HEK293 (cell line): ENCODE measurements around the gene NUDT9.
"Not testable (repeated sequence)": the region's sequence is repeated elsewhere in the genome, so short reads cannot be mapped to it uniquely, and the experiment has no call there.

ENCODE experiments used
- CTCF ChIP-seq: fragments of 450-650 bp; formaldehyde crosslinking; IDR thresholded peaks from 2 replicates; pipeline ENCODE4 v1.5.1; 2016; ENCODE audit warnings: missing biosample characterization, missing genetic modification characterization
- SETDB1 ChIP-seq: IDR thresholded peaks from one replicate; pipeline ENCODE4 v1.6.1; 2017; ENCODE audit warnings: mild to moderate bottlenecking, low read length, moderate library complexity, mixed read lengths; ENCODE audit not compliant: insufficient read length
- ZBTB6 ChIP-seq: fragments of 450-650 bp; formaldehyde crosslinking; IDR thresholded peaks from 2 replicates; pipeline ENCODE4 v1.5.1; 2017; ENCODE audit warnings: missing biosample characterization, missing genetic modification characterization
- ZEB2 ChIP-seq: fragments of 450-650 bp; formaldehyde crosslinking; IDR thresholded peaks from 2 replicates; pipeline ENCODE4 v1.5.1; 2016; ENCODE audit warnings: missing biosample characterization, missing genetic modification characterization
- ZNF174 ChIP-seq: fragments of 450-650 bp; formaldehyde crosslinking; IDR thresholded peaks from 2 replicates; pipeline ENCODE4 v1.5.0; 2017; ENCODE audit warnings: missing biosample characterization, mild to moderate bottlenecking, missing genetic modification characterization
- ZNF24 ChIP-seq: fragments of 450-650 bp; formaldehyde crosslinking; IDR thresholded peaks from 2 replicates; pipeline ENCODE4 v1.5.1; 2016; ENCODE audit warnings: missing biosample characterization, missing genetic modification characterization
- ZNF768 ChIP-seq: fragments of 450-650 bp; formaldehyde crosslinking; IDR thresholded peaks from 2 replicates; pipeline ENCODE4 v1.5.1; 2018; ENCODE audit warnings: missing biosample characterization, mild to moderate bottlenecking, missing genetic modification characterization
- TF ChIP-seq, protein P1 (sequence below): IDR thresholded peaks from 2 replicates; pipeline ENCODE4 v1.6.1; 2011; ENCODE audit warnings: mild to moderate bottlenecking, low read depth, low read length, borderline replicate concordance
- TF ChIP-seq, protein P2 (sequence below): fragments of 450-650 bp; formaldehyde crosslinking; IDR thresholded peaks from 2 replicates; pipeline ENCODE4 v1.5.1; 2016; ENCODE audit warnings: missing biosample characterization, missing genetic modification characterization, borderline replicate concordance

DNA sequence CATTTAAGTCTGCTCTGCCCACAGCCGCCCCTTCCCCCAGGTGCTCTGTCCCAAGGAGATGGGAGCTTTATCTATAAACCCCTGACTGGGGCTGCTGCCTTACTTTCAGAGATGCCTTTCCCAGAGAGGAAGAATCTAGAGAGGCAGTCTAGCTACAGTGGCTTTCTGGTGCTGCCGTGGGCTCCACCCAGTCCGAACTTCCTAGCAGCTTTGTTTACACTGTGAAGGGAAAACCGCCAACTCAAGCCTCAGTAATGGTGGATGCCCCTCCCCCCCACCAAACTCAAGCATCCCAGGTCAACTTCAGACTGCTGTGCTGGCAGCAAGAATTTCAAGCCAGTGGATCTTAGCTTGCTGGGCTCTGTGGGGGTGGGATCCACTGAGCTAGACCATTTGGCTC is 66.3 kb downstream of the NUDT9 start:
- not testable (repeated sequence) for TF ChIP-seq ZNF24 (tag by site-specific recombination); ZBTB6 (tag by site-specific recombination); ZEB2 (tag by site-specific recombination); SETDB1; ZNF174 (tag by site-specific recombination); CTCF; ZNF768 (tag by site-specific recombination)
- TF ChIP-seq, protein P1, sequence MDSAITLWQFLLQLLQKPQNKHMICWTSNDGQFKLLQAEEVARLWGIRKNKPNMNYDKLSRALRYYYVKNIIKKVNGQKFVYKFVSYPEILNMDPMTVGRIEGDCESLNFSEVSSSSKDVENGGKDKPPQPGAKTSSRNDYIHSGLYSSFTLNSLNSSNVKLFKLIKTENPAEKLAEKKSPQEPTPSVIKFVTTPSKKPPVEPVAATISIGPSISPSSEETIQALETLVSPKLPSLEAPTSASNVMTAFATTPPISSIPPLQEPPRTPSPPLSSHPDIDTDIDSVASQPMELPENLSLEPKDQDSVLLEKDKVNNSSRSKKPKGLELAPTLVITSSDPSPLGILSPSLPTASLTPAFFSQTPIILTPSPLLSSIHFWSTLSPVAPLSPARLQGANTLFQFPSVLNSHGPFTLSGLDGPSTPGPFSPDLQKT: not testable (repeated sequence)
- TF ChIP-seq, protein P2, sequence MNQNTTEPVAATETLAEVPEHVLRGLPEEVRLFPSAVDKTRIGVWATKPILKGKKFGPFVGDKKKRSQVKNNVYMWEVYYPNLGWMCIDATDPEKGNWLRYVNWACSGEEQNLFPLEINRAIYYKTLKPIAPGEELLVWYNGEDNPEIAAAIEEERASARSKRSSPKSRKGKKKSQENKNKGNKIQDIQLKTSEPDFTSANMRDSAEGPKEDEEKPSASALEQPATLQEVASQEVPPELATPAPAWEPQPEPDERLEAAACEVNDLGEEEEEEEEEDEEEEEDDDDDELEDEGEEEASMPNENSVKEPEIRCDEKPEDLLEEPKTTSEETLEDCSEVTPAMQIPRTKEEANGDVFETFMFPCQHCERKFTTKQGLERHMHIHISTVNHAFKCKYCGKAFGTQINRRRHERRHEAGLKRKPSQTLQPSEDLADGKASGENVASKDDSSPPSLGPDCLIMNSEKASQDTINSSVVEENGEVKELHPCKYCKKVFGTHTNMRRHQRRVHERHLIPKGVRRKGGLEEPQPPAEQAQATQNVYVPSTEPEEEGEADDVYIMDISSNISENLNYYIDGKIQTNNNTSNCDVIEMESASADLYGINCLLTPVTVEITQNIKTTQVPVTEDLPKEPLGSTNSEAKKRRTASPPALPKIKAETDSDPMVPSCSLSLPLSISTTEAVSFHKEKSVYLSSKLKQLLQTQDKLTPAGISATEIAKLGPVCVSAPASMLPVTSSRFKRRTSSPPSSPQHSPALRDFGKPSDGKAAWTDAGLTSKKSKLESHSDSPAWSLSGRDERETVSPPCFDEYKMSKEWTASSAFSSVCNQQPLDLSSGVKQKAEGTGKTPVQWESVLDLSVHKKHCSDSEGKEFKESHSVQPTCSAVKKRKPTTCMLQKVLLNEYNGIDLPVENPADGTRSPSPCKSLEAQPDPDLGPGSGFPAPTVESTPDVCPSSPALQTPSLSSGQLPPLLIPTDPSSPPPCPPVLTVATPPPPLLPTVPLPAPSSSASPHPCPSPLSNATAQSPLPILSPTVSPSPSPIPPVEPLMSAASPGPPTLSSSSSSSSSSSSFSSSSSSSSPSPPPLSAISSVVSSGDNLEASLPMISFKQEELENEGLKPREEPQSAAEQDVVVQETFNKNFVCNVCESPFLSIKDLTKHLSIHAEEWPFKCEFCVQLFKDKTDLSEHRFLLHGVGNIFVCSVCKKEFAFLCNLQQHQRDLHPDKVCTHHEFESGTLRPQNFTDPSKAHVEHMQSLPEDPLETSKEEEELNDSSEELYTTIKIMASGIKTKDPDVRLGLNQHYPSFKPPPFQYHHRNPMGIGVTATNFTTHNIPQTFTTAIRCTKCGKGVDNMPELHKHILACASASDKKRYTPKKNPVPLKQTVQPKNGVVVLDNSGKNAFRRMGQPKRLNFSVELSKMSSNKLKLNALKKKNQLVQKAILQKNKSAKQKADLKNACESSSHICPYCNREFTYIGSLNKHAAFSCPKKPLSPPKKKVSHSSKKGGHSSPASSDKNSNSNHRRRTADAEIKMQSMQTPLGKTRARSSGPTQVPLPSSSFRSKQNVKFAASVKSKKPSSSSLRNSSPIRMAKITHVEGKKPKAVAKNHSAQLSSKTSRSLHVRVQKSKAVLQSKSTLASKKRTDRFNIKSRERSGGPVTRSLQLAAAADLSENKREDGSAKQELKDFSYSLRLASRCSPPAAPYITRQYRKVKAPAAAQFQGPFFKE (tag by site-specific recombination): not testable (repeated sequence)
